22Rv1 (cell line): ENCODE results near the gene PECR.

Experiments
- ZFX ChIP-seq: fragments of 450-650 bp; IDR thresholded peaks from 2 replicates; pipeline ENCODE4 v1.6.1; 2017; ENCODE audit warnings: antibody characterized with exemption, borderline replicate concordance
- TF ChIP-seq, protein P1 (sequence below): fragments of 450-650 bp; IDR thresholded peaks from 2 replicates; pipeline ENCODE4 v1.5.1; 2017; ENCODE audit warnings: mild to moderate bottlenecking

DNA sequence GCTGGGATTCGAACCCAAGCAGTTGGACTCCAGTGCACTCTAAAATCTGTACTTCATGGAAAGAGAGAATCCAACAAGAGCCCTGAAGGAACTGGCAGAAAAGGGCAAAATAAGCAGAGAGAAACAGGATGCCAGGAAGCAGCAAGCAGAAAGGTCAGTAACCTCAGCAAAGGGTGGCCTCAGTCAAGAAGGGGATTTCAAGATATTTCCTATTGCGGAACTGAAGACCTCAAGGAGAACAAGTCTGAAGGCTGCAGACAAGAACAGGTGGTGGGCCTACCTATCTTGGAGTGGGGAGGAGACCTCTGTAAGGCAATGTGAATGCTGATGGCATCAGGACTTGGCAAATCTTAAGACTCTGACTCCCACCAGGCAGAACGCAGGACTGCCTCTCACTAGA lies 48.2 kb downstream of the PECR start:
- TF ChIP-seq, protein P1, sequence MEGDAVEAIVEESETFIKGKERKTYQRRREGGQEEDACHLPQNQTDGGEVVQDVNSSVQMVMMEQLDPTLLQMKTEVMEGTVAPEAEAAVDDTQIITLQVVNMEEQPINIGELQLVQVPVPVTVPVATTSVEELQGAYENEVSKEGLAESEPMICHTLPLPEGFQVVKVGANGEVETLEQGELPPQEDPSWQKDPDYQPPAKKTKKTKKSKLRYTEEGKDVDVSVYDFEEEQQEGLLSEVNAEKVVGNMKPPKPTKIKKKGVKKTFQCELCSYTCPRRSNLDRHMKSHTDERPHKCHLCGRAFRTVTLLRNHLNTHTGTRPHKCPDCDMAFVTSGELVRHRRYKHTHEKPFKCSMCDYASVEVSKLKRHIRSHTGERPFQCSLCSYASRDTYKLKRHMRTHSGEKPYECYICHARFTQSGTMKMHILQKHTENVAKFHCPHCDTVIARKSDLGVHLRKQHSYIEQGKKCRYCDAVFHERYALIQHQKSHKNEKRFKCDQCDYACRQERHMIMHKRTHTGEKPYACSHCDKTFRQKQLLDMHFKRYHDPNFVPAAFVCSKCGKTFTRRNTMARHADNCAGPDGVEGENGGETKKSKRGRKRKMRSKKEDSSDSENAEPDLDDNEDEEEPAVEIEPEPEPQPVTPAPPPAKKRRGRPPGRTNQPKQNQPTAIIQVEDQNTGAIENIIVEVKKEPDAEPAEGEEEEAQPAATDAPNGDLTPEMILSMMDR = no peak
- no peak for TF ChIP-seq ZFX
